ENCODE results near the gene OR51V1. TPM values are rescaled to one million over a fixed set of nuclear protein-coding genes. Genes with fewer than 3 reads are reported as not detected.

OR51V1 gene
- total and polyA plus RNA-seq, 8 donors, result not detected

DNA sequence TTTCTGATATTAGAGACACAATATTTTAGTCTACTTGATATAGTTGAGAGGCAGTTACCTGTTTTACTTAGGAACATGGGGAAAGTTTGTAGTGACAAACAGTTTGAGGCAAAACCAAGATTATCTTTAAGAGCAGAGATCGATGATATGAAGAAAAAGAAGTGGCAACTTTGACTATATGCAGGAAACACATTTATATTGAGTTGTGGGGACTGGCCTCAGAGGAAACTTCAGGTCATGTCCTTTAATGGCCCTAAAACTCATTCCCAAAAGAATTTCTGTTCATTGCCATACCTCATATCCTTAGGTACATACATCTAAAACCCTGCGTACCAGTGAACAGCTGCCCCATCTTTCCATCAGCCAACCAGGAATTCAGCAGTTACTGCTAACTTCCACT is 44.7 kb upstream of the OR51V1 start:
- no peak overlapping the region for H3K4me3 ChIP-seq
- H3K4me1 ChIP-seq, result no peaks in the 10 kb centered on the region
- 74 to 85% (median 83%) methylated on average over 2 of the region's 2 CpGs for WGBS, 5 donors
- H3K36me3 ChIP-seq, result no peaks in the 10 kb centered on the region
- no peaks in the 10 kb centered on the region for H3K9me3 ChIP-seq
- TF ChIP-seq POLR2A (IDR thresholded peaks at IDR 0.05) (no peak), POLR2AphosphoS5 (IDR thresholded peaks at IDR 0.05) (no peak), EP300 (IDR thresholded peaks at IDR 0.05) (no peak)
- TF ChIP-seq, protein P1, sequence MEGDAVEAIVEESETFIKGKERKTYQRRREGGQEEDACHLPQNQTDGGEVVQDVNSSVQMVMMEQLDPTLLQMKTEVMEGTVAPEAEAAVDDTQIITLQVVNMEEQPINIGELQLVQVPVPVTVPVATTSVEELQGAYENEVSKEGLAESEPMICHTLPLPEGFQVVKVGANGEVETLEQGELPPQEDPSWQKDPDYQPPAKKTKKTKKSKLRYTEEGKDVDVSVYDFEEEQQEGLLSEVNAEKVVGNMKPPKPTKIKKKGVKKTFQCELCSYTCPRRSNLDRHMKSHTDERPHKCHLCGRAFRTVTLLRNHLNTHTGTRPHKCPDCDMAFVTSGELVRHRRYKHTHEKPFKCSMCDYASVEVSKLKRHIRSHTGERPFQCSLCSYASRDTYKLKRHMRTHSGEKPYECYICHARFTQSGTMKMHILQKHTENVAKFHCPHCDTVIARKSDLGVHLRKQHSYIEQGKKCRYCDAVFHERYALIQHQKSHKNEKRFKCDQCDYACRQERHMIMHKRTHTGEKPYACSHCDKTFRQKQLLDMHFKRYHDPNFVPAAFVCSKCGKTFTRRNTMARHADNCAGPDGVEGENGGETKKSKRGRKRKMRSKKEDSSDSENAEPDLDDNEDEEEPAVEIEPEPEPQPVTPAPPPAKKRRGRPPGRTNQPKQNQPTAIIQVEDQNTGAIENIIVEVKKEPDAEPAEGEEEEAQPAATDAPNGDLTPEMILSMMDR (IDR thresholded peaks at IDR 0.05), result no peak
- intact Hi-C loops (cut with DNase I; ENCODE audit: low total_unique reads), result no loop called here
- no peaks in the 10 kb centered on the region for H3K27me3 ChIP-seq
- no peak overlapping the region for H3K27ac ChIP-seq
- no peak for DNase-seq

DNA sequence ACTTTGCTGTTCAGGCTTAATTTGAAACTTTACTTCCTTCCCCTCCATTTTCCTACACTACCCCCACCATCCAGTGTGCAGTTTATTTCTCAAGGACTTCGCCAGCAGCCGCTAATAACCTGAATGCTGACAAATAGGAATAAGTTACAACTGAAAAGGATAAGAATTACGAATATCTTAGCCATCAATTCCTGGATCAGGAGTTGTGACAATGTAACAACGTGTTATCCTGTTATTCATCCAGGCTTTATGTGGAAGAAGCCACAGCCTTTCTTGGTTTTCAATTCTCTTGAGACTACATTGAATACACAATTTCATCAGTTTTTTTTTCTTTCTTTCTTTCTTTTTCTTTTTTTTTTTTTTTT is 43.3 kb upstream of the OR51V1 start:
- TF ChIP-seq POLR2AphosphoS5 (IDR thresholded peaks at IDR 0.05) (no peak), EP300 (IDR thresholded peaks at IDR 0.05) (no peak), POLR2A (IDR thresholded peaks at IDR 0.05) (no peak)
- TF ChIP-seq, protein P1 (IDR thresholded peaks at IDR 0.05), result no peak
- no peaks in the 10 kb centered on the region for H3K9me3 ChIP-seq
- H3K4me3 ChIP-seq, result no peak overlapping the region
- H3K36me3 ChIP-seq, result no peaks in the 10 kb centered on the region
- no peaks in the 10 kb centered on the region for H3K27me3 ChIP-seq
- no peaks in the 10 kb centered on the region for H3K4me1 ChIP-seq
- intact Hi-C loops (cut with DNase I; ENCODE audit: low total_unique reads), result no loop called here
- WGBS, 5 donors, result 80 to 89% (median 84%) methylated on average over 4 of the region's 4 CpGs
- DNase-seq, result no peak
- H3K27ac ChIP-seq, result no peak overlapping the region

DNA sequence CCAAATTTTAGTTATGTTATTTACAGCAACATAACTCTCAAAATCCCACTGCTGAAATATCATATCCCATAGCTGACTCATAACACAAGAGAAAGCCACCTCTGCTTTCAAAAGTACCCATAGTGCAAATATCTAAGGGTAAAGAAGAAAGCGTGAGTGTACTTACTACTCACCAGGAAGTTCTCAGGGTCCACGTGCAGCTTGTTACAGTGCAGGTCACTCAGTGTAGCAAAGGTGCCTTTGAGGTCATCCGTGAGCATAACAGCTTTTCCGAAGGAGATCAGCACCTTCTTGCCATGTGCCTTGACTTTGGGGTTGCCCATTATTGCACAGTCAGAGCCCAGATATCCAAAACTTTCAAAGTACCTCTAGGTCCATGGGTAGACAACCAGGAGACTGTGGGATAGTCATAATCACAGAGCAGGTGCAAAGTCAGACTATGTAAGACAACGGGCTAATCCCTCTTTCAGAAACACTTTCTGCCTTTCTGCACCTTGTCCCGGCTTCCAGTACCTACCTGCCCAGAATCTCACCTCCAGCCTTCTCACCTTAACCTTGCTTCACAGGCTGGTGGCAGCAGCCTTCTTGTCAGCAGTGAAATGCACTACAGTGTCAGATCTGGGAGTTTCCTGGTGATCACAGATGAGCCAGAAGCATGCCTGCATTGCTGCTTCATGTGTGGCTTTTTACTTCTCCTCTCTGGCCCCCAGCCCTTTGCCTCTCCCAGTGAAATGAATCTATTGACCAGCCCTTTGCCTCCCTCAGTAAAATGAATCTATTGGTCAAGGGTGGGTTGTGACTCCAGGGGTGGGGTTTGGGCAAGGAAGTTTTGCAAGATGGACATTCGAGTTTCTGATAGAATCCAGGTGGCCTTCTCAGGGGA is 42.7 kb upstream of the OR51V1 start:
- WGBS, 5 donors, result 44 to 55% (median 54%) methylated on average over 7 of the region's 7 CpGs
- peak in 1 of 3 donors; percentile 25 for TF ChIP-seq POLR2AphosphoS5 (IDR thresholded peaks at IDR 0.05)
- TF ChIP-seq, protein P1 (IDR thresholded peaks at IDR 0.05), result no peak
- no peak for TF ChIP-seq EP300 (IDR thresholded peaks at IDR 0.05)
- no peaks in the 10 kb centered on the region for H3K27me3 ChIP-seq
- H3K27ac ChIP-seq, result no peak overlapping the region
- no peak overlapping the region for H3K4me3 ChIP-seq
- no peaks in the 10 kb centered on the region for H3K4me1 ChIP-seq
- no peaks in the 10 kb centered on the region for H3K36me3 ChIP-seq
- intact Hi-C loops (cut with DNase I; ENCODE audit: low total_unique reads), result no loop called here
- peak in 1 of 2 donors; percentile 67 for DNase-seq
- H3K9me3 ChIP-seq, result no peaks in the 10 kb centered on the region

DNA sequence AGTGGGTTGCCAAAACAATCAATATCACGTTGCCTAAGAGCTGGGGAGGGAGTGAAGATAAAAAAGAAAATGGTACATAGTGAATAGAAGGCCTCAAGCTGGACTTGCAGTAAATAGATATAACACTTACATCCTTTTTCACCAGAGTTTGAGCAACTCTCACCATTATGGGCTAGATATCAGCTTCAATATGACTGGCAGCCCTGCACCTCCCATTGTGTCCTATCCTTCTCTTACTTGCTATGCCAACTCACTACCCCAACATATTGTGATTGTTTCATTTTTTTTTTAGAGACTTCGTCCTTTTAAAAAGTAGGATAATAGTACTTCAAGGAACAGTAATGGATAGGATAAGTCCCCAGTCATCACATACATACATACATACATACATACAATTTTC is 41.7 kb upstream of the OR51V1 start:
- Histone ChIP-seq H3K4me1 (no peaks in the 10 kb centered on the region), H3K27me3 (no peaks in the 10 kb centered on the region), H3K27ac (no peak overlapping the region), H3K9me3 (no peaks in the 10 kb centered on the region), H3K36me3 (no peaks in the 10 kb centered on the region), H3K4me3 (no peak overlapping the region)
- TF ChIP-seq POLR2AphosphoS5 (IDR thresholded peaks at IDR 0.05), result no peak
- no peak for TF ChIP-seq POLR2A (IDR thresholded peaks at IDR 0.05)
- TF ChIP-seq EP300 (IDR thresholded peaks at IDR 0.05), result no peak
- TF ChIP-seq, protein P1 (IDR thresholded peaks at IDR 0.05), result no peak
- WGBS, 5 donors, result 54 to 69% (median 61%) methylated on average over 2 of the region's 2 CpGs
- intact Hi-C loops (cut with DNase I; ENCODE audit: low total_unique reads), result no loop called here
- no peak for DNase-seq
